Thyroid gland (tissue), 4 donors: ENCODE results near the gene ARMC9. TPM values are rescaled to one million over a fixed set of nuclear protein-coding genes. Genes with fewer than 3 reads are reported as not detected.

ENCODE experiments used
- microRNA-seq: library from miRNA; unstranded; fragments of <30 nt; microRNA quantifications from one replicate; pipeline ENCODE4, GENCODE V29; 2016
- small RNA-seq: library from RNA; depleted of rRNA; stranded (forward); fragments of <200 nt; gene quantifications from one replicate; pipeline ENCODE3, GENCODE V24; 2016
- total RNA-seq, 4 donors: library from RNA; depleted of rRNA; stranded (reverse); fragments of >200 nt; gene quantifications; one replicate each; pipeline ENCODE4 v1.2.3, GENCODE V29; 2016

ARMC9 gene
- total RNA-seq, 4 donors from 2014 or later: 20.3 to 30.7 (median 28.0) TPM

Small RNAs within 50 kb of the gene (microRNA-seq; reads per million reads assigned to microRNA genes)
- gene MIR4777: not detected

Small RNAs within 50 kb of the gene (small RNA-seq; reads per million reads assigned to genes)
- not detected for gene AC018738.1
- not detected for gene MIR4777

Other genes with a start within 250 kb of the ARMC9 start
- gene SPATA3, start 202.5 kb upstream of the ARMC9 start, total RNA-seq: under 1 TPM in 1 of 4 donors, not detected in 3; 0.54 TPM
- gene C2orf72, start 161.1 kb upstream of the ARMC9 start, total RNA-seq: under 1 TPM in 1 of 4 donors, not detected in 3; 0.50 TPM
- 10 to 100 TPM; 60.2 to 98.7 (median 78.4) TPM for gene PSMD1, start 141.8 kb upstream of the ARMC9 start, total RNA-seq
- 10 to 100 TPM in 1 of 4 donors, 1 to 10 TPM in 3; 2.3 to 16.8 (median 4.6) TPM for gene HTR2B, start 73.6 kb upstream of the ARMC9 start, total RNA-seq
- 10 to 100 TPM in 1 of 4 donors, 1 to 10 TPM in 3; 6.5 to 19.2 (median 7.8) TPM for gene B3GNT7, start 197.1 kb downstream of the ARMC9 start, total RNA-seq